Measurements from ENCODE around the gene GGN. TPM values are rescaled to one million over a fixed set of nuclear protein-coding genes. Genes with fewer than 3 reads are reported as not detected.
"Not testable (repeated sequence)": the region's sequence is repeated elsewhere in the genome, so short reads cannot be mapped to it uniquely, and the experiment has no call there.

GGN gene
- 0.78 TPM in 1 of 2 replicates, not detected in the other for total RNA-seq (2014; rRNA removed; shearing (Covaris generic))

DNA sequence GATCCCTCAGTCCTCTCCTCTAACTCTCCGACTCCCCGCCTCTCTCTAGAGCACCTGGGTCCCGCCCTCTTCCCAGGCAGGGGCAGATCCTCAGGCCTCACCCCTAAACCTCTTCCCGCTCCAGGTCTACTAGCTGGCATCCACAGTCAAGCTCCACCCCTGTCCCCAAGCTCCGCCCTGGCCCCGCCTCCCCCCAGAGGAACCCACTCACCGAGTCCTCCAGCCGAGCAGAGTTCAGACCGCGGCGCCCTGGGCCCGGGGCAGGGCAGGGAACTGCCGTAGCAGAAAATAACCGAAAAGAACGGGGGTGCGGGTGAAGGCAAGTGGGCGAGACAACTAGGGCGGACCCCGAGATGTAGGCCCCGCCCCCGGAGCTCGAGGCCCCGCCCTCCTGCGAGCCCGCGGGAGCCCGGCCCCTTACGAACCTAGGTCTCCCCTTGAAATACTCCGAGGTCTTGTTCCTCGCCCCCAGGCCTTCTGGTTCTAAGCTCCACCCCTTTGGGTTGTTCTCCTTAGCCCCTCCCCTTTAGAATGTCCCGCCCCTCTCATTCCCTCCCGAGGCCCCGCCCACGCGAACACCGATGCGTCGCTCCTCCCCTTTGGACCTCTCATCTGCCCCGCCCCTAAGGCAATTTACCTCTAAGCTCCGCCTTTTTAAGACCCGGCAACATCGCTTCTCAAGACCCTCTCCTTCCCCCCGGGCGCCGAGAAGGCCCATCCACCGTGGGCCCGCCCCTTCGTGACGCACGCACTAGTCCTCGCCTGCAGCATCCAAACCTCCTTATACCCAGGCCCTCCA lies at the start of gene GGN:
TSS of gene GGN (minus strand) at position 485 of the 799 bp plus-strand sequence. CDS start 773 bp downstream, outside the sequence.
- in situ Hi-C loops (cut with HindIII; ENCODE audit: low sequenced_read_pairs) = no loop called here
- peak; percentile 85 for DNase-seq (ENCODE audit: low spot score)

GRCh38 chr19:38437295-38437694 lies 49.5 kb upstream of the GGN start:
- in situ Hi-C loops (cut with HindIII; ENCODE audit: low sequenced_read_pairs) = no loop called here
- DNase-seq (ENCODE audit: low spot score) = no peak

- no peak for DNase-seq (ENCODE audit: low spot score)
Observed at GRCh38 chr19:38434549-38435051, 46.8 kb upstream of the GGN start.

GRCh38 chr19:38433268-38433733 lies 45.5 kb upstream of the GGN start, which contains the start of gene RYR1:
RYR1 (plus strand) TSS chr19:38433691; CDS start chr19:38433830, 139 bp downstream.
- peak; percentile 27 for DNase-seq (ENCODE audit: low spot score)
- in situ Hi-C loops (cut with HindIII; ENCODE audit: low sequenced_read_pairs) = no loop called here

More at GRCh38 chr19:38434549-38435051, 46.8 kb upstream of the GGN start:
- in situ Hi-C loops (cut with HindIII; ENCODE audit: low sequenced_read_pairs) = no loop called here

- in situ Hi-C loops (cut with HindIII; ENCODE audit: low sequenced_read_pairs) = no loop called here
- no peak for DNase-seq (ENCODE audit: low spot score)
Observed at GRCh38 chr19:38430931-38431330, 43.1 kb upstream of the GGN start.

GRCh38 chr19:38429811-38430156 lies 42.0 kb upstream of the GGN start:
- in situ Hi-C loops (cut with HindIII; ENCODE audit: low sequenced_read_pairs) = no loop called here
- no peak for DNase-seq (ENCODE audit: low spot score)

GRCh38 chr19:38429055-38429810 lies 41.4 kb upstream of the GGN start:
- in situ Hi-C loops (cut with HindIII; ENCODE audit: low sequenced_read_pairs) = no loop called here
- DNase-seq (ENCODE audit: low spot score) = no peak

DNA sequence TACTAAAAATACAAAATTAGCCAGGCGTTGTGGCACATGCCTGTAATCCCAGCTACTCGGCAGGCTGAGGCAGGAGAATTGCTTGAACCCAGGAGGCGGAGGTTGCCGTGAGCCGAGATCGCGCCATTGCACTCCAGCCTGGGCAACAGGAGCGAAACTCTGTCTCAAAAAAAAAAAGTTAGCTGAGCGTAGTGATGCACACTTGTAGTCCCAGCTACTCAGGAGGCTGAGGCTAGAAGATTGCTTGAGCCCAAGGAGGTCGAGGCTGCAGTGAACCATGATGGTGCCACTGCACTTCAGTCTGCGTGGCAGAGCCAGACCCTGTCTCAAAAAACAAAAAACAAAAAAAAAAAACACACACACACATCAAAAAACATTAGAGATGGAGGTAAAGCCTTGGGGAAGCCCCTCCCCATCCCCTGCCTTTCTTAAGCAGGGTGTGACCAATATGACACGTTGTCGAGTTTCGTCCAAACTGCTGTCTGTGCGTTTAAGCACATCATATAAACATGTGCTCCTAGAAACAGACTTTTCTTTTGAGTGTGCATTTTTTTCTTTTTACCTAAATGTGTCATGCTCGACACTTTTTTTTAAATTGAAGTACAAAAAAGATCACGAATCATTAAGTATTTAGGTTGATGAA lies 39.3 kb upstream of the GGN start:
- DNase-seq (ENCODE audit: low spot score); in situ Hi-C loops (cut with HindIII; ENCODE audit: low sequenced_read_pairs): not testable (repeated sequence)

DNA sequence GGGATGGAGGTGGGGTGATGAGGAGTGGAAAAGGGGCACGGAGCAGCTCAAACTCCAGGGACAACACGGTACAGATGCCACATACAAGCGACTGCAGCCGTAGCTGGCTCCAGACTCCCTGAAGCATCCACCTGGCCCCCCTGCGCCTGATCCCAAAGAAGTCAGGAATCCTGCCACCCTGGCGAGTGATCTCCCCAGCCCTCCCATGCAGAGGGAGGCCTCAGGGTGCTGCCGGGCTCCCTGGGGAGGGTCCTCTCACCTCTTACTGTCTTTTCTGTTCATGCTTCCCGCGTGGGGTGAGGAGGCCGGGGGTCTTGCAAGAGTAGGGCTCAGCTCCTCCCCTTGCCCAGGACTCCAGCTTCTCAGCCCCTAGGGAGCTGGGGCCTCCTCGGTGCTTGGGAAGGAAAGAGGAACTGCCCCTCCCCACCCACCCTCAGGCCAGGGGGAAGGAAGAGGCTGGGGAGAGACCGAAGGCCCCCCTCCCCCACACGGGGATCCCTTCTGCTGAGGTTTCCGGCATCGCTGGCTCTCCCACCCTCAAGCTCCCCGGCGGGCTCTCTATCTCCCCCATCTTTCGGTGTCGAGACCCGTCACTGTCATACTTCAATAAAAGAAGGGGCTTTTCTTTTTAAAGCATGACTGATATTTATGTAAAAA lies 38.1 kb upstream of the GGN start, which contains the start of gene RASGRP4:
TSS of gene RASGRP4 (minus strand) at position 410 of the 657 bp plus-strand sequence. CDS start at position 282, 128 bp downstream.
- no peak for DNase-seq (ENCODE audit: low spot score)
- in situ Hi-C loops (cut with HindIII; ENCODE audit: low sequenced_read_pairs) = no loop called here

- DNase-seq (ENCODE audit: low spot score) = no peak
- in situ Hi-C loops (cut with HindIII; ENCODE audit: low sequenced_read_pairs) = no loop called here
Observed at GRCh38 chr19:38425222-38425809, 37.5 kb upstream of the GGN start.

- DNase-seq (ENCODE audit: low spot score) = no peak
- in situ Hi-C loops (cut with HindIII; ENCODE audit: low sequenced_read_pairs) = no loop called here
Observed at GRCh38 chr19:38424272-38424671, 36.4 kb upstream of the GGN start.

- DNase-seq (ENCODE audit: low spot score) = no peak
- in situ Hi-C loops (cut with HindIII; ENCODE audit: low sequenced_read_pairs) = no loop called here
Observed at GRCh38 chr19:38422438-38422837, 34.6 kb upstream of the GGN start.

DNA sequence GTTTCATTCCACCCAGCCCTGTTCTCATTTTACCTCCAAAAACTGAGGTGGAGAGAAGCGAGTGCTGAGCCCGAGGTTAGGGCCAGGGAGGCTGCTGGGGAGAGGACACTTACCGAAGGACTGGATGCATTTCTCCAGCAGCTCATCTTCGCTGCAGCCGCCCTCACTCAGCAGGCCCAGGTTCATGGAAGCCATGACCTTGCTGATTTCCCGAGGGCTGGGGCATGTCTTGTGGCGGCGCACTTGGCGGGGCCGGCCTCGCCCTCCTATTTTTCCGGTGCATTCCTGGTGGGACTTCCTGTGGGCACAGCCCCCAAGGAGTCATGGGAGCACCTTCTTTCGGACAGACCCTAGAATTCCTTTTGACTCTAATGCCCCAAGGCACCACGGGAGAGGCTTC lies 34.0 kb upstream of the GGN start:
- DNase-seq (ENCODE audit: low spot score) = no peak

DNA sequence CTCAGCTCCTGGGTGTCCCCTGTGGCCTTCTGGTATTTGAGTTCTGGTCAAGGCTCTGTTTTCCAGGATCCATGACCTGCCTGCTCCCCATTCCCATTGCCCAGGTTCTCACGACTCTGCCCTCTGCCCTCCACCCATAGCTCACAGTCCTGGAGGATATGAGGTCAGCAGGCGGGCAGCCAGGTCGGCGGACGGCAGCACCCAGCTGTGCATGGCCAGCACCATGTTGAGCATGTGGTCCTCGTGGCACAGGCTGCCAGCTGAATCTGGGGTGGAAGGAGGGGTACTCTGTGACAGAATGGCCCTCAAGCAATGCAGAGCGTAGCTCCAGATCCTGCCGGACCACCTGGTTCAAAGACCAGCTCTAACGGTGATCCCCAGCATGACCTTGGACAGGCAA lies 33.1 kb upstream of the GGN start:
- DNase-seq (ENCODE audit: low spot score) = no peak
- in situ Hi-C loops (cut with HindIII; ENCODE audit: low sequenced_read_pairs) = no loop called here

More for the DNA sequence above, 34.0 kb upstream of the GGN start:
- in situ Hi-C loops (cut with HindIII; ENCODE audit: low sequenced_read_pairs) = no loop called here

- no peak for DNase-seq (ENCODE audit: low spot score)
- in situ Hi-C loops (cut with HindIII; ENCODE audit: low sequenced_read_pairs) = no loop called here
Observed at GRCh38 chr19:38417544-38418506, 30.0 kb upstream of the GGN start.

DNA sequence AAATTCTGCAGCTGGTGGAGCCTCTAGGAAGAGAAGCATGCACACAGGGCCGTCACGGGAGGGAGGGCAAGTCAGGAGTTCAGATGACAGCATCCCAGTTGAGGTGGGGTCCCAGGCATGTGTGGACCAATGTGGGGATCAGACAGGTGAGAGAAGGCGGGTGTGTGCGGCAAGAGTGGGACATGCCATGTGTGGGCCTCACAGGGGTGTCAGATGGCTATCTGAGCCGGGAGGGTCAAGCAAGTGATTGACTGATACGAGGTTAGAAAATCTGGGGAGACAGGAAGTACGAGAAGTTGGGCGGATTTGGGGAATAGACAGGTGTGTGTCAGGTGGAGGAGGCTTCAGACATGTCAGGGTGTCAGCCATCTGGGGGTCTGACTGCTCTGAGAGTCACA lies 29.3 kb upstream of the GGN start:
- in situ Hi-C loops (cut with HindIII; ENCODE audit: low sequenced_read_pairs) = no loop called here
- DNase-seq (ENCODE audit: low spot score) = no peak

DNA sequence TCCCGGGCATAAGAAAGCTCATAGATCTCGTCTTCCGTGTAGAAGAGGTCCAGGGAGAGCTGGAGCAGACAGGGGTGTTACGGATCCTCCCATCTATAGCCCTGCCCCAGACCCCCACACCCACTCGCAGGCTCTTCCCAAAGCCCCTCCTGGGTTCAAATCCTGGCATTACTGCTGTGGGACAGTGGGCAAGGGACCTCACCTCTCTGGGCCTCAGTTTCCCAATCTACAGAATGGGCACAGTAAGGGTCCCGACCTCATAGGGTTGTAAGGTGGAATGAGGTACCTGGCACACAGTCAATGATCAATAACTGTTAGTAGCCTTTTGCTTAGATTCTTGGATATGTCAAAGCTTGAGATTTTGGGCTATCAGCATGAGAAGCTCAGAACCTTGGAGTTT lies 25.6 kb upstream of the GGN start:
- no peak for DNase-seq (ENCODE audit: low spot score)
- in situ Hi-C loops (cut with HindIII; ENCODE audit: low sequenced_read_pairs) = no loop called here

DNA sequence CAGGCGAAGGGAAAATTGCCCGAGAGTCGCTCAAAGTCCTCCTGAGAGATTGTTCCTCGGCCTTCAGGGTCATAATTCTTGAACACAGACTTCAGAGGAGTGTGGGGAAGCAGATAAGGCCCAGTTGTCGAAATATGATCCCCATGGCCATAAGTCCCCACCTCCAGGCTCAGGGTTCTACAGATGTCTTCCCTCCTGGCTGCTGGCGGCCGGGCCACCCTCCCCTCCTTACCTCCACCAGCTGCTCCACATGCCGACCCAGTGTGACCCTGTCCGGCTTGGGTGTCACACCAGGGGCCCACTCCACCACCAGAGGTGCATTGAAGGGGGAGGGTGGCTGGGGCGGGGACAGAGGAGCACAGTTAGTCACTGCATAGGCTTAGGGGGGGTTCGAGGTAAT lies 25.1 kb upstream of the GGN start:
- in situ Hi-C loops (cut with HindIII; ENCODE audit: low sequenced_read_pairs) = no loop called here
- no peak for DNase-seq (ENCODE audit: low spot score)

All from G401 (cell line).